ENCODE data around the gene SLC46A3. TPM values are rescaled to one million over a fixed set of nuclear protein-coding genes. Genes with fewer than 3 reads are reported as not detected.
"Not testable (repeated sequence)": the region's sequence is repeated elsewhere in the genome, so short reads cannot be mapped to it uniquely, and the experiment has no call there.

Gene SLC46A3
- polyA plus RNA-seq, 3 donors from 2014 or later: 15.7 to 28.8 (median 26.7) TPM

GRCh38 chr13:28685892-28686291 lies 32.9 kb downstream of the SLC46A3 start:
- peaks cover 2 to 13% (median 2%) of the 10 kb centered on the region in 3 donors for H3K27me3 Mint-ChIP-seq (ENCODE audit: low read depth in 3 of 3)
- no peaks in the 10 kb centered on the region for H3K4me1 Mint-ChIP-seq
- H3K27ac Mint-ChIP-seq: no peak overlapping the region
- H3K4me3 Mint-ChIP-seq: no peak overlapping the region
- H3K9me3 Mint-ChIP-seq: peaks cover 9 to 28% (median 14%) of the 10 kb centered on the region in 6 donors
- no peak for DNase-seq
- H3K36me3 Mint-ChIP-seq: peaks cover 0 to 5% (median 0%) of the 10 kb centered on the region in 3 donors

GRCh38 chr13:28685114-28685513 lies 33.7 kb downstream of the SLC46A3 start:
- no peak overlapping the region for H3K27ac Mint-ChIP-seq
- H3K9me3 Mint-ChIP-seq: peaks cover 5 to 21% (median 12%) of the 10 kb centered on the region in 6 donors
- no peak for DNase-seq
- no peaks in the 10 kb centered on the region for H3K4me1 Mint-ChIP-seq
- H3K36me3 Mint-ChIP-seq: peaks cover 0 to 4% (median 0%) of the 10 kb centered on the region in 3 donors
- no peak overlapping the region for H3K4me3 Mint-ChIP-seq
- H3K27me3 Mint-ChIP-seq (ENCODE audit: low read depth in 3 of 3): peaks cover 2 to 7% (median 2%) of the 10 kb centered on the region in 3 donors

GRCh38 chr13:28684257-28684656 lies 34.5 kb downstream of the SLC46A3 start:
- Mint-ChIP-seq H3K27me3 (ENCODE audit: low read depth in 3 of 3) (peaks cover 0 to 2% (median 0%) of the 10 kb centered on the region in 3 donors), H3K4me1 (no peaks in the 10 kb centered on the region), H3K36me3 (peaks cover 0 to 4% (median 0%) of the 10 kb centered on the region in 3 donors), H3K9me3 (peaks cover 0 to 14% (median 8%) of the 10 kb centered on the region in 6 donors), H3K27ac (no peak overlapping the region), H3K4me3 (no peak overlapping the region)
- no peak for DNase-seq

GRCh38 chr13:28683169-28683568 lies 35.6 kb downstream of the SLC46A3 start:
- not testable (repeated sequence) for DNase-seq; H3K27me3 Mint-ChIP-seq (ENCODE audit: low read depth in 3 of 3); H3K9me3 Mint-ChIP-seq; H3K36me3 Mint-ChIP-seq; H3K4me3 Mint-ChIP-seq; H3K4me1 Mint-ChIP-seq; H3K27ac Mint-ChIP-seq

- H3K36me3 Mint-ChIP-seq: peaks cover 0 to 15% (median 5%) of the 10 kb centered on the region in 3 donors
- no peak overlapping the region for H3K4me3 Mint-ChIP-seq
- H3K9me3 Mint-ChIP-seq: no peaks in the 10 kb centered on the region
- H3K27ac Mint-ChIP-seq: peak overlapping the region in 2 of 6 donors; percentile 14 to 64
- H3K27me3 Mint-ChIP-seq (ENCODE audit: low read depth in 3 of 3): no peaks in the 10 kb centered on the region
- no peak for DNase-seq
- no peaks in the 10 kb centered on the region for H3K4me1 Mint-ChIP-seq
Observed at GRCh38 chr13:28680541-28680940, 38.2 kb downstream of the SLC46A3 start.

GRCh38 chr13:28679628-28680027 lies 39.1 kb downstream of the SLC46A3 start:
- no peak for DNase-seq
- Mint-ChIP-seq H3K4me3 (no peak overlapping the region), H3K27ac (peak overlapping the region in 1 of 6 donors; percentile 26), H3K4me1 (peaks cover 0 to 1% of the 10 kb centered on the region in 2 donors), H3K36me3 (peaks cover under 1 to 19% (median 8%) of the 10 kb centered on the region in 3 donors), H3K9me3 (no peaks in the 10 kb centered on the region), H3K27me3 (ENCODE audit: low read depth in 3 of 3) (no peaks in the 10 kb centered on the region)

- Mint-ChIP-seq H3K27me3 (ENCODE audit: low read depth in 3 of 3) (no peaks in the 10 kb centered on the region), H3K27ac (no peak overlapping the region), H3K36me3 (peaks cover 5 to 26% (median 8%) of the 10 kb centered on the region in 3 donors), H3K4me3 (no peak overlapping the region), H3K4me1 (peaks cover 0 to 1% of the 10 kb centered on the region in 2 donors), H3K9me3 (no peaks in the 10 kb centered on the region)
- DNase-seq: no peak
Observed at GRCh38 chr13:28678809-28679208, 40.0 kb downstream of the SLC46A3 start.

- DNase-seq: no peak
- Mint-ChIP-seq H3K9me3 (no peaks in the 10 kb centered on the region), H3K27ac (peak overlapping the region in 1 of 6 donors; percentile 46), H3K36me3 (peaks cover 22 to 72% (median 41%) of the 10 kb centered on the region in 3 donors), H3K4me1 (peaks cover 8 to 30% of the 10 kb centered on the region in 2 donors), H3K27me3 (ENCODE audit: low read depth in 3 of 3) (no peaks in the 10 kb centered on the region), H3K4me3 (no peak overlapping the region)
Observed at GRCh38 chr13:28671126-28671792, 47.5 kb downstream of the SLC46A3 start.

- peaks cover 27 to 70% (median 52%) of the 10 kb centered on the region in 3 donors for H3K36me3 Mint-ChIP-seq
- H3K4me3 Mint-ChIP-seq: no peak overlapping the region
- no peaks in the 10 kb centered on the region for H3K27me3 Mint-ChIP-seq (ENCODE audit: low read depth in 3 of 3)
- no peak overlapping the region for H3K27ac Mint-ChIP-seq
- H3K9me3 Mint-ChIP-seq: no peaks in the 10 kb centered on the region
- DNase-seq: no peak
- H3K4me1 Mint-ChIP-seq: peaks cover 11 to 52% of the 10 kb centered on the region in 2 donors
Observed at GRCh38 chr13:28666897-28667488, 51.8 kb downstream of the SLC46A3 start.

- H3K4me3 Mint-ChIP-seq: peak overlapping the region; percentile 97 to 100 (median 97)
- peaks cover 2 to 9% (median 5%) of the 10 kb centered on the region in 3 donors for H3K36me3 Mint-ChIP-seq
- peak overlapping the region; percentile 98 to 100 (median 98) for H3K27ac Mint-ChIP-seq
- H3K4me1 Mint-ChIP-seq: peaks cover 54 to 62% of the 10 kb centered on the region in 2 donors
- peaks cover 6 to 16% (median 14%) of the 10 kb centered on the region in 3 donors for H3K27me3 Mint-ChIP-seq (ENCODE audit: low read depth in 3 of 3)
- DNase-seq: peak; percentile 65 to 67 (median 65)
- H3K9me3 Mint-ChIP-seq: no peaks in the 10 kb centered on the region
Observed at GRCh38 chr13:28659621-28659970, 59.2 kb downstream of the SLC46A3 start.

- H3K27ac Mint-ChIP-seq: peak within 1 kb of the TSS; percentile 98 to 100 (median 98)
- no peaks in the 10 kb centered on the region for H3K9me3 Mint-ChIP-seq
- peak within 1 kb of the TSS; percentile 97 to 100 (median 97) for H3K4me3 Mint-ChIP-seq
- H3K4me1 Mint-ChIP-seq: peaks cover 54 to 62% of the 10 kb centered on the region in 2 donors
- H3K36me3 Mint-ChIP-seq: peaks cover 0 to 7% (median 3%) of the 10 kb centered on the region in 3 donors
- peaks cover 6 to 16% (median 14%) of the 10 kb centered on the region in 3 donors for H3K27me3 Mint-ChIP-seq (ENCODE audit: low read depth in 3 of 3)
- peak; percentile 90 to 91 (median 91) for DNase-seq
Observed at GRCh38 chr13:28658796-28659620, 59.8 kb downstream of the SLC46A3 start, which contains the start of gene POMP. TSS of gene POMP (plus strand) at chr13:28659130. CDS start at chr13:28659185, 55 bp downstream.

- Mint-ChIP-seq H3K36me3 (peaks cover 0 to 4% (median 3%) of the 10 kb centered on the region in 3 donors), H3K4me3 (peak overlapping the region; percentile 97 to 100 (median 97)), H3K27ac (peak overlapping the region; percentile 98 to 100 (median 98)), H3K27me3 (ENCODE audit: low read depth in 3 of 3) (peaks cover 6 to 16% (median 14%) of the 10 kb centered on the region in 3 donors), H3K4me1 (peaks cover 54 to 62% of the 10 kb centered on the region in 2 donors), H3K9me3 (no peaks in the 10 kb centered on the region)
- no peak for DNase-seq
Observed at GRCh38 chr13:28658539-28658795, 60.3 kb downstream of the SLC46A3 start.

- Mint-ChIP-seq H3K36me3 (peaks cover 0 to 4% (median 4%) of the 10 kb centered on the region in 3 donors), H3K27ac (peak overlapping the region; percentile 98 to 100 (median 98)), H3K4me1 (peaks cover 54 to 61% of the 10 kb centered on the region in 2 donors), H3K4me3 (peak overlapping the region; percentile 97 to 100 (median 97)), H3K9me3 (no peaks in the 10 kb centered on the region), H3K27me3 (ENCODE audit: low read depth in 3 of 3) (peaks cover 6 to 16% (median 14%) of the 10 kb centered on the region in 3 donors)
- peak in 1 of 3 donors; percentile 3 for DNase-seq
Observed at GRCh38 chr13:28657784-28658538, 60.8 kb downstream of the SLC46A3 start.

Data from immature natural killer cell (primary cell).